ENCODE results near the gene PSME4.

DNA sequence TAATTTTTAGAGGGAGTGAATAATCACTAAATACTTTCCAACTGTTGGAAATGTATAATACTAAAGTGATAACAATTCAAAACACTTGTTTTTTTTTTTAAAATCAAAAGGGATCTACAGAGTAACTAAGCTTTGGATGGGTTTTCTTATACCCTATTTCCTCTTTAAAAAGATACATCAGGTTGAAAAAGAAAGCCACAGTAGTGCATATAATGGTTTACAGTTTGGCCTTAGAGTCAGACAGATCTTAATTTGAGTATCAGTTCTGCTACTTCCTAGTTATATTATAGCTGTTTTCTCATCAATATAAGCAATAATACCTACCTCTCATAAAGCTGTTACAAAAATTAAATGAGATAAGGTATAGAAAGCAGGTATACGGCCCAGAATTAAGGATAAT lies 28.5 kb downstream of the PSME4 start:
- TF ChIP-seq EZH2 (IDR thresholded peaks at IDR 0.05; ENCODE audit: borderline replicate concordance, insufficient read depth, low read depth, low read length, poor library complexity, severe bottlenecking): no peak
- TF ChIP-seq, protein P1, sequence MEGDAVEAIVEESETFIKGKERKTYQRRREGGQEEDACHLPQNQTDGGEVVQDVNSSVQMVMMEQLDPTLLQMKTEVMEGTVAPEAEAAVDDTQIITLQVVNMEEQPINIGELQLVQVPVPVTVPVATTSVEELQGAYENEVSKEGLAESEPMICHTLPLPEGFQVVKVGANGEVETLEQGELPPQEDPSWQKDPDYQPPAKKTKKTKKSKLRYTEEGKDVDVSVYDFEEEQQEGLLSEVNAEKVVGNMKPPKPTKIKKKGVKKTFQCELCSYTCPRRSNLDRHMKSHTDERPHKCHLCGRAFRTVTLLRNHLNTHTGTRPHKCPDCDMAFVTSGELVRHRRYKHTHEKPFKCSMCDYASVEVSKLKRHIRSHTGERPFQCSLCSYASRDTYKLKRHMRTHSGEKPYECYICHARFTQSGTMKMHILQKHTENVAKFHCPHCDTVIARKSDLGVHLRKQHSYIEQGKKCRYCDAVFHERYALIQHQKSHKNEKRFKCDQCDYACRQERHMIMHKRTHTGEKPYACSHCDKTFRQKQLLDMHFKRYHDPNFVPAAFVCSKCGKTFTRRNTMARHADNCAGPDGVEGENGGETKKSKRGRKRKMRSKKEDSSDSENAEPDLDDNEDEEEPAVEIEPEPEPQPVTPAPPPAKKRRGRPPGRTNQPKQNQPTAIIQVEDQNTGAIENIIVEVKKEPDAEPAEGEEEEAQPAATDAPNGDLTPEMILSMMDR (IDR thresholded peaks at IDR 0.05): no peak
